NCI-H187 (cell line): ENCODE data around the gene FKBP7.
"Not testable (repeated sequence)": the region's sequence is repeated elsewhere in the genome, so short reads cannot be mapped to it uniquely, and the experiment has no call there.

Experiments
- DNase-seq, 2 experiments: peaks; one replicate each; lab custom pipeline; 2025; lab: John Stamatoyannopoulos, UW

Gene FKBP7

GRCh38 chr2:178485356-178485755 lies 7.0 kb upstream of the FKBP7 start:
- no peak for DNase-seq

GRCh38 chr2:178484245-178485041 lies 6.0 kb upstream of the FKBP7 start:
- DNase-seq = no peak

GRCh38 chr2:178482437-178482836 lies 4.0 kb upstream of the FKBP7 start:
- no peak for DNase-seq

GRCh38 chr2:178480227-178481181 lies 2.1 kb upstream of the FKBP7 start, which contains the start of gene PLEKHA3:
TSS of gene PLEKHA3 (plus strand) at chr2:178480457. CDS start at chr2:178480870, 413 bp downstream.
- peak; percentile 17 to 35 for DNase-seq

GRCh38 chr2:178479758-178480226 lies 1.4 kb upstream of the FKBP7 start:
- DNase-seq = no peak

GRCh38 chr2:178479275-178479616 lies 846 bp upstream of the FKBP7 start:
- DNase-seq = no peak

GRCh38 chr2:178478130-178478438 lies 316 bp downstream of the FKBP7 start:
- DNase-seq = peak in 1 of 2 experiments; percentile 43

GRCh38 chr2:178477443-178478129 lies 814 bp downstream of the FKBP7 start:
- DNase-seq = no peak

GRCh38 chr2:178476477-178476876 lies 1.9 kb downstream of the FKBP7 start:
- no peak for DNase-seq

GRCh38 chr2:178474560-178474959 lies 3.8 kb downstream of the FKBP7 start:
- DNase-seq = no peak

- no peak for DNase-seq
Measured at GRCh38 chr2:178473931-178474330, 4.5 kb downstream of the FKBP7 start.

- no peak for DNase-seq
Measured at GRCh38 chr2:178473373-178473772, 5.0 kb downstream of the FKBP7 start.

GRCh38 chr2:178471313-178471712 lies 7.1 kb downstream of the FKBP7 start:
- DNase-seq = not testable (repeated sequence)

- DNase-seq = no peak
Measured at GRCh38 chr2:178469219-178469849, 9.1 kb downstream of the FKBP7 start.

- DNase-seq = no peak
Measured at GRCh38 chr2:178457390-178457886, 21.0 kb downstream of the FKBP7 start.

GRCh38 chr2:178455947-178456346 lies 22.5 kb downstream of the FKBP7 start:
- no peak for DNase-seq

- no peak for DNase-seq
Measured at GRCh38 chr2:178452870-178453269, 25.5 kb downstream of the FKBP7 start.

- DNase-seq = no peak
Measured at GRCh38 chr2:178452334-178452733, 26.1 kb downstream of the FKBP7 start.

- DNase-seq = peak; percentile 63 to 83
Measured at GRCh38 chr2:178450774-178451525, 27.4 kb downstream of the FKBP7 start, which contains the start of the genes PJVK and PRKRA. TSS of gene PJVK (plus strand) at chr2:178451378. CDS start at chr2:178453410, 2,032 bp downstream. TSS of gene PRKRA (minus strand) at chr2:178451175. CDS start at chr2:178451030, 145 bp downstream.

GRCh38 chr2:178450524-178450773 lies 28.0 kb downstream of the FKBP7 start:
- DNase-seq = no peak
